GM18951 (cell line): ENCODE data around the gene ADAMTSL3.

Source experiments
- POLR2A ChIP-seq: IDR thresholded peaks from 4 replicates; pipeline ENCODE4 v1.6.1; 2011; ENCODE audit warnings: mild to moderate bottlenecking; ENCODE audit not compliant: insufficient read length, insufficient read depth; ENCODE audit errors: extremely low read depth
- in situ Hi-C: fragments of 300-500 bp; cut with MboI; formaldehyde crosslinking; loops from one replicate; pipeline ENCODE4 v1.12.0; 2022; ENCODE audit warnings: low sequenced_read_pairs, mixed read lengths, inconsistent platforms; ENCODE audit not compliant: unreplicated experiment

ADAMTSL3 gene

DNA sequence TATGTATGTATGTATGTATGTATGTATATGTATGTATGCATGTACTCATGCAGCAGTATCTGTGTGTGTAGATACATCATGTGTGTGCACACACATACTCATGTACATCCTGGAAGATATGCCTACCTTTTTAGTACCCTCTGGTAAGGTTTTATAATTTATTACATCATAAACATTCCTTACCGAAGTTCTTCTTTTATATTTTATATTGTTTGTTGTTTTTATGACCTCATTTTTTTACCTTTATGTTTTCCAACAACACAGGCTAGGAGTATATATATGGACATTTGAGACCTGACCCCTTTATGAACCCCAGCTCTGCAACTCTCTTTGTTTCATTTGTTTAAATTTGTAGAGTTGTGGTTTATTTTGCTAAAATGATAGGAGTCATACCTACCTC is 263.5 kb downstream of the ADAMTSL3 start:
- in situ Hi-C loops = no loop called here
- TF ChIP-seq POLR2A = no peak

DNA sequence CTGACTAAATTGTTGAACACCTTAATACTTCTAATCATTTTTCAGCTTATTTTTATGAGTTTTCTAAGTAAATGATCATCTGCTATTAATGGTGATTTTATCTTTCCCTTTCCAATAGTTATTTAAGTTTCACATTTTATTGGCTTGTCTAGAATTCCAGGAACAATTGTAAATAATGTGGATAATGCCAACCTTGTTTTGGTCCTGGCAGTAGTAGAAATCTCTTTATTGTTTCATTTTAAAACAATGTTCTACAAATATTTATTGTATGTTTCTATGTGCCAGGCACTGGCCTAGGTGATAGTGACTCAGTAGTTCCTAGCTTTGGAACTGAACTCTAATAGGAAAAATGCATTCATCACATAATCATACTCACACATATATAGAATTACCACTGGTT is 264.1 kb downstream of the ADAMTSL3 start:
- no peak for TF ChIP-seq POLR2A
- in situ Hi-C loops = no loop called here

DNA sequence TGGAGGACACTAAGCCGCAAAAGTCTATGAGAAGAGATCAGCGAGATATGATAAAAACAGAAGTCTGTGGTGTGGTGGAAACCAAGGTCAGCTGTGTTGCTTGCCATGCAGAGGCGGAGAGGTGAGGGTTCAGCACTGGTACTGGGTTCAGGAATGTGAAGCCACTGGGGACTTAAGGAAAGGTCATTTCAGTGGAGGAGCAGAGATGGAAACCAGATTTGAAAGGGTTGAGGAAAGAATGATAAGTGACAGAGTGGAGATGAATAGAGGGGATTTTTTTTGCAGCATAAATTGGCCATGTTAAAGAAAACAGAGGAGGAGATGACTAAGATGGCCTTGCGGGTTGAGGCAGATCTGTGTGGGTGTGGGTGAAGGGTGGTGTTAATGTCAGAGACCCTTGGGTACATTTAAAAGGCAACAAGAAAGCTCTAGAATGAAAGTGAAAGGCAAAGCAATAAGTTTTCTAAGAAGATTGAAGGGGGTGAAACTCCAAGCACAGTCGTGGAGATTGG is 265.5 kb downstream of the ADAMTSL3 start:
- no peak for TF ChIP-seq POLR2A
- in situ Hi-C loops = no loop called here

DNA sequence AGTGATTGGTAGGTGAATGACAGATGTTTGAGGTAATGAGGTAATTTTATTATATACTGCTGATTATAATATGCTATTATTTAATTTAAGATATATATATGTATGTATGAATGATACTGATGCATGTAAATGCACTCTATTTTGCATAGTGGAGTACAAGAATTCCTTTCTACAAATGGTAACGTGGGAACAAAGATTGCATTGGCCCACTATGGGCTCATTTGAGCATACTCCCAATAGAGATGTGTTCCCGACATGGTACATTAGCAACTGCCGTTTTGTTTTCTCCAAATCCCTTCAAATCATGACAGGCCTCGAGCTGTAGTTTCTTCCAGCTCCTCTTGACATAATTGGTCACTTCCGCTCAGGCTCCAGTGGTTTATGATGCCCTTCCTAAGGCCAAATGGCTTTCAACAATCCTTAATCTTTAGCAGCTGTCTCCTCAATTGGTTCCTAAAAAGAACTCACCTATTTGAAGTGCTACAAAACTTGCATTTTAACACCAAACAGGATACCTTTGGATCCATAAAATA is 266.1 kb downstream of the ADAMTSL3 start:
- in situ Hi-C loops = no loop called here
- no peak for TF ChIP-seq POLR2A

DNA sequence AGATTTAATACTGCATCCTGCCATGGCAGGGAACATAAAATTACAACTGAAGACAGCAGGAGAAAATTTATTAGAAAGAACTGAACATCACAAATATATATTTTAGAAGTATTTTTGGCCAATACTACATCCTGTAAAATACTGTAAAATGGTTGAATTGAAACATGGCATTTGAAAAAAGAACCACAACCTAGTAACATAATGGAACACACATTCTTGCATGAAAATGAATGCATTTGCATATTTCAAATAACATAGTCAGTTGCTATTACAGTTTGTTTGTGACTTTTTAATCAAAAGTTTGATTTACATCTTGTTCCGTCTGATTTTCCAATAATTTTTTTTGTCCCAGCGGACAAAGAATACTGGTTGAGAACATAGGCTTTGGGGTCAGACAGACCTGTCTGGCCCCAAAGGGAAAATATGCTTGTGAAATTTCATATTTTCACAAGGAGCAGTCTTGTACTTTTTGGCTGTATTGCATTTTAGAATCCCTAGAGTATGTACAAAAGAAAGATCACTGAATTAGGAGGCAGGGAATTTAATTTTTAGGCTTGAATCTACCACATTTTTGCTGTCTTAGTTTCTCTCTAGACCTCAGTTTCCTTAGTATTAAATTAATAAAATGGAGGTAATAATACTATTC is 268.8 kb downstream of the ADAMTSL3 start:
- in situ Hi-C loops = no loop called here
- TF ChIP-seq POLR2A = no peak

DNA sequence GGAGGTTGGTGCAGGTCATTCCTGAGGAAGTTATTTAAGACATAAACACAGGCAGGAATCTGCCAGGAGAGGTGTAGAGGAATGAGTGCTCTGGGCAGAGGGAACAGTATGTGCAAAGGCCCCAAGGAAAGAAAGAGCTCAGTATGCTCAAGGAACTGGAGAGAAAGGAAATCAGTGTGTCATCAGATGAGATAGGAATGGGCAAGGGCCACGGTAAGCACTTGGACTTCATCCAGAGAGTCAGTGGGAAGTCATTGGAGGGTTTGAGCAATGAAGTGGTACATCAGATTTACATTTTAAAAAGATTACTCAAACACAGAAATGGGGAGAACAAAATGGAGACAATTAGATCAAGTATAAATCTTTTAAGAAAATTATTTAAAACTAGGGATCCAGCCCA is 272.2 kb downstream of the ADAMTSL3 start:
- no peak for TF ChIP-seq POLR2A
- in situ Hi-C loops = no loop called here

DNA sequence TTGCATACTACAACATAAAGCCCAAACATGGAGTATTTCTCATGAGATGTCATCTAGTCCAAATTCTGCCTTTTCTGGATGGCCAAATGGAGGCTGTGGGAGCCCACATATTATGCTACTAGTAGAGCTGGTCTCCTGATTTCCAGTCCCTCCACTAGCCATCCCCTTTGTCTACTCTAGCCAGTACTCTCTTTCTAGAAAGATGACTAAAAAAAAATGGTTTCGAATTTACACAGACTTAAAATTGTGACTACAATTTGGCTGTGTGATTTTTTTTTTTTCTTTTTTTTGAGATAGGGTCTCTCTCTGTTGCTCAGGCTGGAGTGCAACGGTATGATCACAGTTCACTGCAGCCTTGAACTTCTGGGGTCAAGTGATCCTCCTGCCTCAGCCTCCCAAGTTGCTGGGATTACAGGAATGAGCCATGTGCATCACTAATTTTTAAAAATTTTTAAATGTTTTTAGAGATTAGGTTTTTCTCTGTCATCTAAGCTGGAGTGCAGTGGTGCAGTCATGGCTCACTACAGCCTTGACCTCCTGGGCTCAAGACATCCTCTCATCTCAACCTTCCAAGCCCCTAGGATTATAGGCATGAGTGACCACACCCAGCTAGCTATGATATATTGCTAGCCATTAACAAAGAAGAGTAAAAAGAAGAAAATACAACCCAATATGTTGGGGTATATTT is 273.9 kb downstream of the ADAMTSL3 start:
- in situ Hi-C loops = no loop called here
- no peak for TF ChIP-seq POLR2A

DNA sequence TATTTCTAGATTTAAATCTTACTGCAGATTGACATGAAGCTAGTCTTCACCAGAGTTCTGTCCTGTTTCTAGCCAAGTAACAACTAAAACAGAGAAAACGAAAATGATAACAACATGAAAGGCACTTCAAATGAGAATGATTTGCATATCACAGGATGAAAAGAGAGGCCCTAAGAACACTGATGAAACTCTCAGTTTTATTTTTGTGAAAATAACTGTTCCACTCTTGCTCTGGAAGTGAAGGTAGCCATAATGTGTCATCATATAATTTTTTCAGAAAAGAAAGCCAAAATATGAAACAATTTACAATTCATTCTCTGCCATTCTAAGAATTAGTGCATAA is 274.4 kb downstream of the ADAMTSL3 start:
- peak; percentile 23 for TF ChIP-seq POLR2A
- in situ Hi-C loops = no loop called here

DNA sequence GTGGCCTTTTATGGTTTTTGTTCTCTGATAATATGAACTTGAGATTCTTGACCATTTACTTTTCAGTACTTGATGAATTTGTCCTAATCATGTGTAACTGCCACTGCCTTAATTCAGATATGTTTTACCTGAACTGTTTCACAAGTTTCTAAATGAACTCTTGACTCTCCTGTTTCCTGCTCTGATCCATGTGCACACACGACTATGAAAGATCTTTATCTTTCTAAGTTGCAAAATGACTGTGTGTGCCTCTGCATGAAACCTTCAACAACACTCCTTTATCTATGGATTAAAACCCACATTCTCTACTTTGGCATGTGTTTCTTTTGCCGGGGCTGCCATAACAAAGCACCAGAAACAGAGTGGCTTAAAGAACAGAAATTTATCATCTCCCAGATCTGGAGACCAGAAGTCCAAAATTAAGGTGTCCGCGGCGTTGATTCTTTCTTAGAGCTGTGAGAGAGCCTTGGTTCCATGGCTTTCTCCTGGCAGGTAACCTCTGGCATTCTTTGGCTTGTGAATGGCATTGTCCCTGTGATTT is 275.0 kb downstream of the ADAMTSL3 start:
- in situ Hi-C loops = no loop called here
- TF ChIP-seq POLR2A = no peak

DNA sequence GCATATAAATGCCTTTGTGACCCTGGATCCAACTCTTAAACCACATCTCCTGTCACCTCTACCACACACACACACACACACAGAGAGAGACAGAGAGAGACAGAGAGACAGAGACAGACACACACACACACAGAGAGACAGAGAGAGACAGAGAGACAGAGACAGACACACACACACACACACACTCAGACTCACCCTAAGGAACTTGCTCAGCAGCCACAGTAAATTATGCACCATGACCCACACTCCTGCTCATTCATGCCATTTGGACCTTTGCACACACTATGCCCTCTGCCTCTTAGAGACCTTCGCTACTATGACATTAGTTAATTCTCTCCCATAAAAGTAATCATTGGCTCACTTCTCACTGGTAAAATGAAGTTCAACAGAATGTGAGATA is 275.7 kb downstream of the ADAMTSL3 start:
- in situ Hi-C loops = no loop called here
- TF ChIP-seq POLR2A = no peak

DNA sequence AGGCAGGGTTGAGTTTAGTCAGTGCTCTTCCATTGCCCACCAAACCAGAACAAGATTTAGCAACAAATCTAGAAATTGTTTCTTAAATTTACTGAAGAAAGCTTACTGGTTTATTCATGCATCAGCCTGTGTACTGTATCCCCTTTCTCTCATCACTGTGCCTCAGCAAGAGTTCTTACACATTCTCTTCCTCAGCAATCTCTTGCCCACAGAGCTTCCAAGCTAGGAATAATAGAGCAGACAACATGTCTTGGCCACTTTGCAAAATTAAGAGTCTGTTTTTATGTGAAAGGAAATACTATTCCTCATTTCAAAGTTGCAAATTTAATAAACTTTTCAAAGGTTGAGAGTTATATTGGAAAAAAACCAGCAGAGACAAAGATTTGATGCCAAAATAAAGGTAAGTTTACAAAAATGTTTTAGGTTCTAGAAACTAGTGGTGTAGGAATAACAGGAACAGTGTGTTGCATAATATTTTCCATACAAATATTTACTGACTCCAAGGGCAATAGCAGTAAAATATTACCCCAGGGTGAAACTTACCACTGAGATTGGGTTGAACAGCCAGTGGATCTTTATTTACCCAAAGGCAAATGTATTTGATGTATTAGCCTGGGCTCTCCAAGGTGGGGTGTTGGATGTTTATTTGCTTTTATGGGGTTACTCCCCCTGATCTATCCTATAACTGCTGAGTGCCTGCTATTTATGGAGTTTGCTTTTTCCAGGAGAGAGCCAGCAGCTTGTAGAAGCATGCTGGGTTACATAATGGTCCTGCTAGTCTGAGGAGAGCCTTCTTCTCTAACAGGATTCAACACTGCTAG is 276.7 kb downstream of the ADAMTSL3 start:
- in situ Hi-C loops = no loop called here
- no peak for TF ChIP-seq POLR2A

DNA sequence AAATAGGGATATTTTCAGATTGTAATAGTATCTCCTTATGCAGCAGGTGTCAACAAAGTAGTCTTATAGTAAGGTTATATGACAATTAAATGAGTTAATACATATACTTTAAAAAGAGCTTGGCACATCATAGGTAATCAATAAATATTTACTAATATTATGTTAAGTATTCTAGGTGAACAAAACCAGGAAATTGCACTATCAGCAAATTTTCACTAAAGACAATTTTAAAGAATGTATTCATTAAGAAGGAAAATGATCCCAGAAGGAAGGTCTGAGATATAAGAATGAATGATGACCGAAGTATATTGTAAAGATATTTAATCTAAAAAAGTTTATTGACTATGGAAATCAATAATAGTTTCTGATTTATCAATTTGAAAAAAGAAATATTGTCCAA is 281.9 kb downstream of the ADAMTSL3 start:
- TF ChIP-seq POLR2A = no peak
- in situ Hi-C loops = no loop called here

DNA sequence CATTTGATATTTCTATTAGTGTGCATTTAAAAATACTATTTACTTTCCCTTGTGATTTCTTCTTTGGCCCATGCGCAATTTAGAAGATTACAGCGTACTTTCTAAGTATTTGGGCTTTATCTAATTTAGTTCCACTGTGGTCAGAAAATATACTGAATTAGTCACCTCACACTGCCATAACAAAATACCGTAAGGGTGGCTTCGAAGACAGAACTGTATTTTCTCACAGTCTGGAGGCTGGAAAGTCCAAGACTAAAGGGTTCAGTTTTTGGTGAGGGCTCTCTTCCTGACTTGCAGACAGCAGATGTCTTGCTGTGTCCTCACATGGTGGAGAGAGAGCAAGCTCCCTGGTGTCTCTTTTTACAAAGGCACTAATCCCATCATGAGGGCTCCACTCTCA is 286.2 kb downstream of the ADAMTSL3 start:
- no peak for TF ChIP-seq POLR2A
- in situ Hi-C loops = no loop called here

DNA sequence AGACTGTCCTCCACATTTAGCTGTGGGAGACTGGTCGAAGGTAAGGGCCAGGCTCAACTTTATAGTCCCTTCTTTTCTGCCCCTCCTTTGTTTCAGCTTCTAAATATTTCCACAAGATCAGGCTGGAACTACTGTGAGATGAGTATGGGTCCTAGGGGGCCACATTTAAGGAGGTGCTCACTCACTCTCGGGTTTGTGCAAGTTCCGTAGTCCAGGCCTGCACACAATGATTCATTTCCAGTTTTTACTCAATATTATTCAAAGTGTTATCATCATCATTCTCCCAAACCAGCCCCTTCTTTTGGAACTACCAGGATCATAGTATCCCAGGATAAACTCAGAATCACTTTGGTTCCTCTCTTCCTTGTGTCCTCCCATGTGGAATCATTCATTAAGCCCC is 289.1 kb downstream of the ADAMTSL3 start:
- no peak for TF ChIP-seq POLR2A
- in situ Hi-C loops = no loop called here
